ENCODE data around the gene SIGMAR1. TPM values are rescaled to one million over a fixed set of nuclear protein-coding genes. Genes with fewer than 3 reads are reported as not detected.

Gene SIGMAR1
- 48.3 TPM for total RNA-seq
- long read RNA-seq, transcript SIGMAR1-202 (4 exons, 1,582 nt): minor isoform, 9 of 298 reads
- long read RNA-seq, transcript SIGMAR1-205 (3 exons, 840 nt): minor isoform, 5 of 298 reads
- long read RNA-seq, transcript SIGMAR1-201 (4 exons, 1,656 nt): major isoform, 251 of 298 reads
- long read RNA-seq, transcript SIGMAR1-207 (3 exons, 610 nt): minor isoform, 6 of 298 reads
- long read RNA-seq, partial matches to known transcripts: 2 of 298 reads
- long read RNA-seq, other reads (novel, unspliced or antisense): 22 of 298 reads

DNA sequence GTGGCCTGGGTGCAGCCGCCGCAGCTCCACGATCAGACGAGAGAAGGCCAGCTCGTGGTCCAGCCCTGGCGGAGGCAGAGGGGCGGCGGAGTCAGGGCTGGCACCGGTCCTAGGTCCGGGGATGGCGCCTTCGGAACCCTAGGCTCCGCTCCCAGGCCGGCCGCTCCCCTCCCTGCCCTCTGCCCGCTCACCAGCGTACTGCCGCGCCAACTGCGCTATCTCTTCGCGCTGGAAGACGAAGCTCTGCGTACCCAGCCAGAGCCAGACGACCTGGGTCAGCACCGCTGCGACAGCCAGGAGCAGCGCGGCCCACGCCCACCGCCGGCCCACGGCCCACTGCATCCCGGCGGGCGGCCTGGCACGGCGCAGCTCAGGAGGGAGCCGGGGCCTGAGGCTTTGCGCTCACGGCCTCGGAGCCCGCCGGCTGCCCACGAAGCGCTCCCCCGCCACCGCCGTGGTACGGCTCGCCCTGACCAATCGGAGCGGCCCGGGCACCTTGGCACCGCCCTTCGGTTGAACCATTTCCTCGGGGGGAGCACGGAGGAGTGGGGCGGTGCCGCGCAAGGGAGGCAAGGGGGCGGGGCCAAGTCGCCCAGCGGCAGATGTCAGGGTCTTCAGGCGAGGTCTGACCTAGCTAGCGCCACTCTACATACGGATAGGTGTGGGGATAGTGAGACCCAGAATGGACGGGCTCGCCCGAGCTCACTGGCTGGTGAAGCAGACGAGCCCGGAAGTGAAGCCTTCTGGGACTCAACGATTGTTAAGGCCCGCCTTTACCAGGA lies at the start of gene SIGMAR1:
Gene SIGMAR1 (minus strand): TSS at position 432 of the 782 bp plus-strand sequence. CDS start 90 bp downstream, at position 342.
- peak; percentile 99 for DNase-seq (ENCODE audit: low spot score)

- no peak for DNase-seq (ENCODE audit: low spot score)
These were observed 49.1 kb upstream of the SIGMAR1 start for GRCh38 chr9:34686732-34687131.

GRCh38 chr9:34686231-34686630 lies 48.6 kb upstream of the SIGMAR1 start:
- no peak for DNase-seq (ENCODE audit: low spot score)

DNA sequence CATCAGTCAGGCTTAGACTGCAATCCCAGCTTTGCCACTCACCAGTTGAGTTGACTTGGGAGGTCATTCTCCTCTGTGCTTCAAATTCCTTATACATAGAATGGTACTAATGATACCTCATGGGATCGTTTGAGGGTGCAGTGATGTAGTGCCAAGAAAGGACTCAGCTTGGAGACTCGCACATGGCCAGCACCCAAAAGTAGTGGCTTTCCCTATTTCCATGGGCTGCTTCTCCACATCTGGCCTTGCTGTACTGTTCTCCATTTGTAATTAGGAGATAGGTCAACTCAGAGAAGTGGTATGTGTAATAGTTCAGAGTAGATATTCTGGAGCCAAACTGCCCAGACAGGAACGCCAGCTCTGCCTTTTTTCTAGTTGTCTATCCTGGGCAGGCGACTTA lies 48.0 kb upstream of the SIGMAR1 start:
- no peak for DNase-seq (ENCODE audit: low spot score)

DNA sequence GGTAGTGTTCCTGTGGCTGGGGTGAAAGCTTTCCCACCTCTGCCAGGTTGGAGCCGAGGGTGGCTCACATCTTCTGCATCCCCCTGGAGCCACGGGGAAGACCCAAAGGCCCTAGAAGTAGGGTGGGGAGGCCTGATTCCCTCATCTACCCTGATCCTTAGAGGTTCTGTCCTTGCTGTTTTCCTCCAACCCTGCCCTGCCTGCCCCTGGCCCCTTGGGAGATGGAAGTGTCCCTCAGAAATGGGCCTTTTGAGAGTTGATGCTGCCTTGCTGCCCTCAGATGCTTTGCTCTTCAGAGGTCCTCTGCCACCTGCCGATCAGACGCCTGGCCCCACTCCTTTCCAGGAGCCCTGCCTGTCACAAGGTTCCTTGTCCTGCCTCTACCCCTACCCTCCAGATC lies 47.2 kb upstream of the SIGMAR1 start:
- DNase-seq (ENCODE audit: low spot score): no peak

DNA sequence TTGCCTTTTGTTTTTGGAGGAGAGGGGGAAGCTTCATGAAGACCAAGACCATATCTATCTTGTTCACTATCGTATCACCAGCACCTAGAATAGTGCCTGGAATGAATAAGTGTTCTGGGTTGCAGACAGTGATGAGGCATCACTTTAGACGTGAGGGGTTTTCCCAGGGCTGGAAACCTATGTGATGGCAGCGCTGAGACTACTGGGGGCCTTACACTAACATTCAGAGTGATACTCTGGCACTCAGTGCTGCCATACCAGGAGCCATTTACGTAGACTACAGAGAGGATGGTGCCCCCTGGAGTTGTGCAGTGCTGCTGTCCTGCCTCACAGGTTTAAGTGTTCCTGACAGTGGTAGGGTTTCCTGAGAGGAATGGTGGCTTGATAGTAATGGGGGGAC lies 46.6 kb upstream of the SIGMAR1 start:
- no peak for DNase-seq (ENCODE audit: low spot score)

DNA sequence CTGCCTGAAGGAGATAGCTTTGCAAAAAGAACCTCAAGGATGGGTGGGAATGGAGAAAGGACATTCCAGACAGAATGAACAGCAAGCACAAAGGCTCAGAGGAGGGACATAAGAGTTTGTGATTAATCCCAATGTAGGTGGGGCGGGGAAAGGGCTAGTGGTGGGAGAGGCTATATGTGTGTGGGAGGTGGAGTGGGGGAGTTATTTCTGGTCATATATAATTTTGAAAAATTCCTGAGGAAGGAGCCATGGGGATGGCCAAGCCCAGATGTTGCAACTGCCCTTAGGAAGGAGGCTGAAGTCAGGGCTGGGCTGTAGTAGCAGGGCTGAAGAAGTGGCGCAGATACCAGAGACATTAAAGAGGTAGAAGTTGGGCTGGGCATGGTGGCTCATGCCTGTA lies 38.3 kb upstream of the SIGMAR1 start:
- no peak for DNase-seq (ENCODE audit: low spot score)

DNA sequence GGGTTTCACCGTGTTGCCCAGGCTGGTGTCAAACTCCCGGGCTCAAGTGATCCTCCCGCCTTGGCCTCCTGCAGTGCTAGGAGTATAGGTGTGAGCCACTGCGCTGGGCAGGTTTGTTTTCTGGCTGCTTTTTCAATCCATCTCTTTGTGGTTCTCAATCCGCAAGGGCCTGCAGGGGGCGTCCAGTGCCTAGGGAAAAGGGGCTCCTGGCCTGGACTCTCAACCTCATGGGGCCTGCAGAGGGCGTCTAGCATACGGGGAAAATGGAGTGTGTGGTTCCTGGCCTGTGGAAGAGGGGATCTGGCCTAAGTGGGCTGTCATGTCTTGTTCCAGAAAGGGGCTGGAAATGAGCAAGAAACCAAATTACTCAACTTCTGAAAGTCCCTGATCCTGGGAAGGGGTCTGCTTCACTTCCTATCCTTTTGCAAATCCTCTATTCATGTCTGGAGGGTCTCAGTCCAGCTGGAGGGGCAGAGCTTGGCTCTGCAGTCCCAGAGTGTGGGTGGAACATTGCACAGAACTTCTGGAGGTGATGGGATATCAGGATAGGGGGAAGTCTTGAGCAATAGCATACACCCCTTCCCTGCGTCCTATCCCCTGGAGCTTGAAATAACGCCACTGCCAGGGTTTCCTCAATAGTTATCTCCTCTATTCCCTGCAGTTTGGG lies 37.6 kb upstream of the SIGMAR1 start:
- no peak for DNase-seq (ENCODE audit: low spot score)

DNA sequence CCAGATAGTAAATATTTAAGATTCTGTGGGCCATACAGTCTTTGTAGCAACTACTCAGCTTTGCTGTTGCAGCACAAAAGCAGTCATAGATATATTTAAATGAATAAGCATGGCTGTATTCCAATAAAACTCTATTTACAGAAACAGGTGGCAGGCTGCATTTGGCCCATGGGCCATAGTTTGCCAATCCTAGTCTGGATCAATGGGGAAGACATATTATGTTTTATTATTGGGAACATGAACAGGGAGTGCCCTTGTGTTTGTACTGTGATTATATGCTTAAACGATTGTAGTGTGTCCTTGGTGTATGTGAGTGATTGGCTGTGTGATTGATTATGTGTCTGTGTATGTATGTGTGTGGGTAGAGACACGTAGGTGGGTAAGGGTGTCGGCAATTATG lies 36.9 kb upstream of the SIGMAR1 start:
- no peak for DNase-seq (ENCODE audit: low spot score)

- no peak for DNase-seq (ENCODE audit: low spot score)
These were observed 33.7 kb upstream of the SIGMAR1 start for GRCh38 chr9:34671307-34671706.

DNA sequence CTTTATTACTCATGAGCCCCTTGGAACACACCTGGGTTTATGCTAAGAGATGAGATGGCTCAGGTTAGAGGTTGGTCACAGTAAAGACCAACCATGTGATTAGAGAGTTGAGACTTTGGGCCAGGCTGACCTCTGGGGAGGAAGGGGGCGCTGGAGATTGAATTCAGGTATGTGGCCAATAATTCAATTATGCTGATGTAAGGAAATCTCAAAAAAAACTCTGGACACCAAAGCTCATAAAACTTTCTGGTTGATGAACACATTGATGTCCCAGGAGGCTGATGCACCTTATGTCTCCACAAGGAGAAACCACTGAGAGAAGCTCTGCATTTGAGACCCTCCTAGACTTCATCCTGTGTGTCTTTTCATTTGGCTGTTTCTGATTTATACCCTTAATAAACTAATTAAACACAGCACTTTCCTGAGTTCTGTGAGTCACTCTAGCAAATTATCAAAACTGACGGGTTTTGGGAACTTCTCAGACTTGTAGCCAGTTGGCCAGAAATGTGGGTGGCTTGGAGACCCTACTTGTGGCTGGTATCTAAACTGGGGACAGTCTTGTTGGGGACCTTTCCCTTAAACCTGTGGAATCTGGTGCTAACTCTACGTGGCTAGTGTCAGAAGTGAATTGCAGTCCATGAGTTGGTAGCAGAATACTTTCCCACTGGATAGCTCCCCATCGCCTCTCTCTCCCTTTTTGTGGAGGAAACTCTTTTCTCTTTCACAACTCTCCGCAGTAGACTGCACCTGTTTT lies 32.4 kb upstream of the SIGMAR1 start:
- no peak for DNase-seq (ENCODE audit: low spot score)

GRCh38 chr9:34665381-34666250 lies 28.0 kb upstream of the SIGMAR1 start:
- DNase-seq (ENCODE audit: low spot score): peak; percentile 97

GRCh38 chr9:34665067-34665380 lies 27.4 kb upstream of the SIGMAR1 start:
- DNase-seq (ENCODE audit: low spot score): no peak

- no peak for DNase-seq (ENCODE audit: low spot score)
These were observed 26.9 kb upstream of the SIGMAR1 start for GRCh38 chr9:34664281-34665066.

GRCh38 chr9:34663303-34663605 lies 25.7 kb upstream of the SIGMAR1 start:
- DNase-seq (ENCODE audit: low spot score): no peak

- no peak for DNase-seq (ENCODE audit: low spot score)
These were observed 25.1 kb upstream of the SIGMAR1 start, which contains the start of gene CCL27 for GRCh38 chr9:34662526-34663302. TSS of gene CCL27 (minus strand) at chr9:34662657. CDS start at chr9:34662633, 24 bp downstream.

- DNase-seq (ENCODE audit: low spot score): no peak
These were observed 22.1 kb upstream of the SIGMAR1 start for GRCh38 chr9:34659592-34660253.

DNA sequence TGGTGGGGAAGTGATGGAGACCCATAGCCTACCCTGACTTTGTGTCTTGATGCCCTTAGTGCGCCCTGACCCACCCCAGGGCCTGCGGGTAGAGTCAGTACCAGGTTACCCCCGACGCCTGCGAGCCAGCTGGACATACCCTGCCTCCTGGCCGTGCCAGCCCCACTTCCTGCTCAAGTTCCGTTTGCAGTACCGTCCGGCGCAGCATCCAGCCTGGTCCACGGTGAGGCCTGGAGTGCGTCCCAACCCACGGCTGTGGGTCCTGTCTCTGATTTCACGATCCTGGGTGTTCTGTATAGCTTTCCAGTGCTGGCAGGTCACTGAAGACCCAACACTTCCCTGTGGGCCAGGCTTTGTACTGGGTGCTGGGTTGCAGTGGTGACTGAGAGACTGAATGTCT lies 20.9 kb upstream of the SIGMAR1 start:
- DNase-seq (ENCODE audit: low spot score): no peak

- DNase-seq (ENCODE audit: low spot score): no peak
These were observed 19.4 kb upstream of the SIGMAR1 start for GRCh38 chr9:34656992-34657391.

Measured in mesenteric fat pad (tissue), 1 donor.